Activated B cell treated with CpG ODN at 0.5 μM for 24 hours (primary cell): Measurements from ENCODE around the gene CYB561A3. TPM values are rescaled to one million over a fixed set of nuclear protein-coding genes. Genes with fewer than 3 reads are reported as not detected.

Source experiments
- ATAC-seq: fragments of 200-7000 bp; cut with Tn5 transposase; one replicate; pipeline ENCODE4 v1.10.0; 2021; ENCODE audit warnings: low read depth, mild to moderate bottlenecking, moderate library complexity
- CTCF ChIA-PET: fragments of 350-600 bp; sonication (Branson Sonifier 250); formaldehyde crosslinking; loops from one replicate; lab custom pipeline; 2021; ENCODE audit warnings: antibody characterized with exemption; lab: Charles Lee
- POLR2A ChIA-PET: fragments of 350-600 bp; sonication (Branson Sonifier 250); formaldehyde crosslinking; loops from one replicate; lab custom pipeline; 2021; ENCODE audit warnings: antibody characterized with exemption; lab: Charles Lee
- DNase-seq: peaks from one replicate; pipeline ENCODE4 v3.0.0; 2022
- H3K27ac Mint-ChIP-seq: one replicate; pipeline ENCODE4 v1.8.0; 2020; ENCODE audit warnings: mixed read lengths
- H3K27me3 Mint-ChIP-seq: one replicate; pipeline ENCODE4 v1.8.0; 2021; ENCODE audit warnings: mixed read lengths
- H3K36me3 Mint-ChIP-seq: one replicate; pipeline ENCODE4 v1.8.0; 2021; ENCODE audit warnings: low read depth, mixed read lengths
- H3K4me1 Mint-ChIP-seq: one replicate; pipeline ENCODE4 v1.8.0; 2021; ENCODE audit warnings: mixed read lengths
- H3K4me3 Mint-ChIP-seq: one replicate; pipeline ENCODE4 v1.8.0; 2020; ENCODE audit warnings: mild to moderate bottlenecking, mixed read lengths
- H3K9me3 Mint-ChIP-seq: one replicate; pipeline ENCODE4 v1.8.0; 2020; ENCODE audit warnings: mixed read lengths
- intact Hi-C: fragments of 100-400 bp; cut with micrococcal nuclease; formaldehyde crosslinking; loops from one replicate; pipeline ENCODE4 v1.15.1; 2024
- total RNA-seq: library from RNA; stranded (reverse); gene quantifications from 2 replicates; pipeline ENCODE4 v1.2.3, GENCODE V29; 2022
- TF ChIP-seq, protein P1 (sequence below): fragments of 200-600 bp; IDR thresholded peaks from one replicate; pipeline ENCODE4 v1.8.0; 2022; ENCODE audit warnings: antibody characterized with exemption, mild to moderate bottlenecking

The CYB561A3 gene
- total RNA-seq, 1 donor from 2014 or later: 433 TPM

DNA sequence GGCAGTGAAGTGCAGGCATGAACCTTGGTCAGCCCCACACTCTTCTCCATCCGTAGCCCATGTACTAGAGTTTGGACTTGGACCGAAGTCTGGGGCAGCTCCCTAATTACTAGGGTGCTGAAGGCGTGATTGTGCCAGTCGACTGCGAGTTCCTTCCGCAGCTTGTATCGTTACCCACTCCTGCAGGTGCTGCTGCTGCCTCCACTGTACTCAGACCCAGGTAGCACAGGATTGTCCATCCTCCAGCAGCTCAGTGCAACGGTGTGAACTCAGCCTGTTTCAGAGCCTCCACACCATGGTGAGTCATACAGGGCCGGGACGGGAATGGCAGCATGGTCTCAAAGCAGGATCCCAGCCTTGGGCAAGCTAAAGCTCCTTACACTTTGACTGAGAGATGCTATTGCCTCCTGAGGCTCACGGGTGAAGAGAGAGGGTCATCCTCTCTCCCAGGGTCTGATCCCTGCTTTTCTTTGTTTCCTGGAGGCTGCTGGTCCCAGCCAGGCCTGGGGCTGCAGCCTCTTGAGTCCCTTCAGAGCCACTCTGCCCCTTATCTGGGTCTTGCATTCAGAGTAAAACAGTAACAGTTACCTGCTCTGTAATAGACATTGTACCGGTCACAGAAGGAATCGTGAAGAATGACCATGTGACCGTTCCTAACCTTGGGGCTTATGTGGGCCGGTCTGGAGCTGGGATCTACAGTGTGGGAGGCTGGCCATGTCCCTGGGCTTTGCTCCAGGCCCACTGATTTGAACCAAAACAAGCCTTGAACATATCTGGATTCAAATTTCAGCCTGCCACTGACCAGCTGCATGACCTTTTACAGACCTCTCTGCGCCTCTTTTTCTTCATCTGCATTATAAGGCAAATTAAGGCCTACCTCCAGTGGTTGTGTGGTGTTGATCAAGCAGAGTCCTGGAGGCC lies 27.0 kb downstream of the CYB561A3 start:
- Mint-ChIP-seq H3K36me3 (peaks cover 30% of the 10 kb centered on the region), H3K4me3 (peak overlapping the region; percentile 92), H3K9me3 (no peaks in the 10 kb centered on the region), H3K27me3 (no peaks in the 10 kb centered on the region), H3K4me1 (peaks cover 51% of the 10 kb centered on the region), H3K27ac (peak overlapping the region; percentile 93)
- intact Hi-C loops: no loop called here
- DNase-seq (no peak), ATAC-seq (no peak)
- ChIA-PET POLR2A (interaction anchor here (0.7 to 10.1 kb wide), 9 partner anchors 19 to 403 kb away, joined by 3 to 224 read pairs (median 22); partner anchors contain the start of genes CPSF7, CYB561A3, SDHAF2 and TMEM138), CTCF (interaction anchor here (0.7 to 10.1 kb wide), 6 partner anchors 15 to 504 kb away, joined by 3 to 561 read pairs (median 60); partner anchors contain the start of genes CYB561A3, TMEM138 and TMEM216)
- TF ChIP-seq, protein P1, sequence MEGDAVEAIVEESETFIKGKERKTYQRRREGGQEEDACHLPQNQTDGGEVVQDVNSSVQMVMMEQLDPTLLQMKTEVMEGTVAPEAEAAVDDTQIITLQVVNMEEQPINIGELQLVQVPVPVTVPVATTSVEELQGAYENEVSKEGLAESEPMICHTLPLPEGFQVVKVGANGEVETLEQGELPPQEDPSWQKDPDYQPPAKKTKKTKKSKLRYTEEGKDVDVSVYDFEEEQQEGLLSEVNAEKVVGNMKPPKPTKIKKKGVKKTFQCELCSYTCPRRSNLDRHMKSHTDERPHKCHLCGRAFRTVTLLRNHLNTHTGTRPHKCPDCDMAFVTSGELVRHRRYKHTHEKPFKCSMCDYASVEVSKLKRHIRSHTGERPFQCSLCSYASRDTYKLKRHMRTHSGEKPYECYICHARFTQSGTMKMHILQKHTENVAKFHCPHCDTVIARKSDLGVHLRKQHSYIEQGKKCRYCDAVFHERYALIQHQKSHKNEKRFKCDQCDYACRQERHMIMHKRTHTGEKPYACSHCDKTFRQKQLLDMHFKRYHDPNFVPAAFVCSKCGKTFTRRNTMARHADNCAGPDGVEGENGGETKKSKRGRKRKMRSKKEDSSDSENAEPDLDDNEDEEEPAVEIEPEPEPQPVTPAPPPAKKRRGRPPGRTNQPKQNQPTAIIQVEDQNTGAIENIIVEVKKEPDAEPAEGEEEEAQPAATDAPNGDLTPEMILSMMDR: no peak

- peak overlapping the region; percentile 92 for H3K4me3 Mint-ChIP-seq
- ChIA-PET CTCF (interaction anchor here (1.2 to 10.1 kb wide), 4 partner anchors 14 to 53 kb away, joined by 3 to 561 read pairs (median 109); partner anchors contain the start of genes CYB561A3, TMEM138 and TMEM216), POLR2A (interaction anchor here (0.5 to 10.1 kb wide), 10 partner anchors 20 to 548 kb away, joined by 3 to 224 read pairs (median 13); partner anchors contain the start of genes CPSF7, CYB561A3, SDHAF2 and TMEM138)
- no peaks in the 10 kb centered on the region for H3K9me3 Mint-ChIP-seq
- peaks cover 33% of the 10 kb centered on the region for H3K36me3 Mint-ChIP-seq
- intact Hi-C loops: loop anchor here (1.0 kb wide), 2 partner anchors 39 to 96 kb away; partner anchors contain the start of gene CPSF7
- TF ChIP-seq, protein P1: no peak
- no peak for DNase-seq
- peak overlapping the region; percentile 93 for H3K27ac Mint-ChIP-seq
- peaks cover 51% of the 10 kb centered on the region for H3K4me1 Mint-ChIP-seq
- peak; percentile 5 for ATAC-seq
- H3K27me3 Mint-ChIP-seq: no peaks in the 10 kb centered on the region
Measured at GRCh38 chr11:61333550-61334433, 27.9 kb downstream of the CYB561A3 start.

- DNase-seq: peak; percentile 85
- Mint-ChIP-seq H3K36me3 (peaks cover 37% of the 10 kb centered on the region), H3K9me3 (no peaks in the 10 kb centered on the region), H3K4me1 (peaks cover 49% of the 10 kb centered on the region), H3K27ac (peak within 1 kb of the TSS; percentile 93), H3K4me3 (peak within 1 kb of the TSS; percentile 92), H3K27me3 (no peaks in the 10 kb centered on the region)
- CTCF ChIA-PET: interaction anchor here (4.0 to 10.1 kb wide), 3 partner anchors 22 to 54 kb away, joined by 92 to 561 read pairs (median 126); partner anchors contain the start of genes CYB561A3, TMEM138 and TMEM216
- ATAC-seq: peak; percentile 92
- TF ChIP-seq, protein P1: no peak
- intact Hi-C loops: loop anchor here (1.0 kb wide), 2 partner anchors 39 to 96 kb away; partner anchors contain the start of gene CPSF7
- POLR2A ChIA-PET: interaction anchor here (0.5 to 10.1 kb wide), 8 partner anchors 24 to 549 kb away, joined by 3 to 224 read pairs (median 32); partner anchors contain the start of genes CPSF7, CYB561A3, SDHAF2 and TMEM138
Measured at GRCh38 chr11:61332797-61333549, 28.7 kb downstream of the CYB561A3 start, which contains the start of the genes DDB1 and TKFC. TSS of gene DDB1 (minus strand) at chr11:61333105. CDS start at chr11:61332968, 137 bp downstream. TSS of gene TKFC (plus strand) at chr11:61333228. CDS start at chr11:61334729, 1,501 bp downstream.

DNA sequence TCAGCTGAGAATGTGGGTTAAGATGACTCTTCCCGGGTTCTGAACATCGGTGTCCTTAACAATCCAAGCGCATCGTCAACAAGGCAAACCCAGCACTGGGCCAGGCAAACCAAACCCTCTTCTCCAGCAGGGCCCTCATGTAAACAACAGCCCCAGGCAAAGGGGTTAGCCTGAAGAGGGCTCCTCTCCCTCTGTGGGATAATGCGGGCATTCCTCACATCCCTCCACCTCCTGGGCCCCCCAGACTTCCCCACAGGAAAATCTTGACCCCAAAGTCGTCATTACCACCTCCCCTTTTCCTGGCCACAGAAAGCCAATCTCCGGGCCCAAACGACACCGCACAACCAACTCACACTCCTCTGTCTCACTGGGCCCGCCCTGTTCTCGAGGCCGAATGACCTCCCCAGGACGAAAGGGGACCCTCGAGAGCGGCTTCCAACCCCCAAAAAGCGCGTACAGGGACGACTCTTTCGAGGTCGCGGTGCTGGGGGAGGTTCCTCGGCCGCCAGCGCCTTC lies 29.3 kb downstream of the CYB561A3 start:
- TF ChIP-seq, protein P1: no peak
- Mint-ChIP-seq H3K27ac (peak overlapping the region; percentile 76), H3K27me3 (no peaks in the 10 kb centered on the region), H3K4me3 (peak overlapping the region; percentile 92), H3K36me3 (peaks cover 43% of the 10 kb centered on the region), H3K9me3 (no peaks in the 10 kb centered on the region), H3K4me1 (peaks cover 49% of the 10 kb centered on the region)
- ChIA-PET CTCF (interaction anchor here (1.9 kb wide), 1 partner anchor 53 kb away, joined by 15 read pairs; no protein-coding TSS in a partner anchor), POLR2A (interaction anchor here (1.0 to 1.5 kb wide), 5 partner anchors 24 to 97 kb away, joined by 3 to 7 read pairs (median 4); partner anchors contain the start of genes CPSF7, CYB561A3, SDHAF2 and TMEM138)
- DNase-seq: no peak
- no peak for ATAC-seq
- intact Hi-C loops: no loop called here
